Osteoblast (primary cell): ENCODE results near the gene IRAG1. TPM values are rescaled to one million over a fixed set of nuclear protein-coding genes. Genes with fewer than 3 reads are reported as not detected.

Experiments
- DNase-seq: peaks from one replicate; pipeline ENCODE4 v3.0.0; 2011; ENCODE audit warnings: low spot score, mixed read lengths; ENCODE audit not compliant: insufficient read length; ENCODE audit errors: missing footprints
- H2AFZ ChIP-seq: 2 replicates; pipeline ENCODE4 v1.6.0; 2011; ENCODE audit warnings: mild to moderate bottlenecking, low read length
- H3K27ac ChIP-seq: 2 replicates; pipeline ENCODE4 v1.5.1; 2011; ENCODE audit warnings: mild to moderate bottlenecking, low read depth, low read length, moderate library complexity
- H3K27me3 ChIP-seq: 2 replicates; pipeline ENCODE4 v1.6.0; 2012; ENCODE audit warnings: mild to moderate bottlenecking, control low read depth, inconsistent platforms, low read length, moderate library complexity; ENCODE audit not compliant: insufficient read depth
- H3K36me3 ChIP-seq: 2 replicates; pipeline ENCODE4 v1.5.1; 2011; ENCODE audit warnings: mild to moderate bottlenecking, low read length, control low read depth, moderate library complexity; ENCODE audit not compliant: insufficient read depth
- H3K4me1 ChIP-seq: 2 replicates; pipeline ENCODE4 v1.5.1; 2011; ENCODE audit warnings: mild to moderate bottlenecking, low read length, control low read depth, moderate library complexity; ENCODE audit not compliant: insufficient read depth
- H3K4me2 ChIP-seq: 2 replicates; pipeline ENCODE4 v1.6.0; 2011; ENCODE audit warnings: mild to moderate bottlenecking, low read length; ENCODE audit not compliant: insufficient read depth
- H3K4me3 ChIP-seq: fragments of 200-600 bp; sonication (generic); 3 replicates; pipeline ENCODE4 v1.5.1; 2012; ENCODE audit warnings: mild to moderate bottlenecking, low read length, inconsistent platforms; ENCODE audit not compliant: insufficient read depth
- H3K79me2 ChIP-seq: 2 replicates; pipeline ENCODE4 v1.6.0; 2012; ENCODE audit warnings: mild to moderate bottlenecking, low read length, control low read depth, inconsistent platforms; ENCODE audit not compliant: insufficient read depth
- H3K9me3 ChIP-seq: 2 replicates; pipeline ENCODE4 v1.5.1; 2011; ENCODE audit warnings: low read depth, low read length, control low read depth
- H4K20me1 ChIP-seq: 2 replicates; pipeline ENCODE4 v1.6.0; 2012; ENCODE audit warnings: mild to moderate bottlenecking, low read length, control low read depth; ENCODE audit not compliant: insufficient read depth
- total RNA-seq: library from RNA; depleted of rRNA; stranded (reverse); fragments of >200 nt; gene quantifications from 2 replicates; pipeline ENCODE4 v1.2.3, GENCODE V29; 2012
- TF ChIP-seq, protein P1 (sequence below): IDR thresholded peaks from 2 replicates; pipeline ENCODE4 v1.5.1; 2011; ENCODE audit warnings: mild to moderate bottlenecking, low read depth, low read length, moderate library complexity; ENCODE audit errors: extremely low read depth

IRAG1 gene
- total RNA-seq, 1 donor, result 4.3 TPM

- H3K4me2 ChIP-seq, result no peak overlapping the region
- no peaks in the 10 kb centered on the region for H3K9me3 ChIP-seq
- no peak overlapping the region for H3K27ac ChIP-seq
- H2AFZ ChIP-seq, result no peak overlapping the region
- H3K79me2 ChIP-seq, result no peaks in the 10 kb centered on the region
- H3K4me1 ChIP-seq, result peaks cover 13% of the 10 kb centered on the region
- H3K4me3 ChIP-seq, result no peak overlapping the region
- H3K36me3 ChIP-seq, result no peaks in the 10 kb centered on the region
- H3K27me3 ChIP-seq, result no peaks in the 10 kb centered on the region
- no peak for DNase-seq
- TF ChIP-seq, protein P1, sequence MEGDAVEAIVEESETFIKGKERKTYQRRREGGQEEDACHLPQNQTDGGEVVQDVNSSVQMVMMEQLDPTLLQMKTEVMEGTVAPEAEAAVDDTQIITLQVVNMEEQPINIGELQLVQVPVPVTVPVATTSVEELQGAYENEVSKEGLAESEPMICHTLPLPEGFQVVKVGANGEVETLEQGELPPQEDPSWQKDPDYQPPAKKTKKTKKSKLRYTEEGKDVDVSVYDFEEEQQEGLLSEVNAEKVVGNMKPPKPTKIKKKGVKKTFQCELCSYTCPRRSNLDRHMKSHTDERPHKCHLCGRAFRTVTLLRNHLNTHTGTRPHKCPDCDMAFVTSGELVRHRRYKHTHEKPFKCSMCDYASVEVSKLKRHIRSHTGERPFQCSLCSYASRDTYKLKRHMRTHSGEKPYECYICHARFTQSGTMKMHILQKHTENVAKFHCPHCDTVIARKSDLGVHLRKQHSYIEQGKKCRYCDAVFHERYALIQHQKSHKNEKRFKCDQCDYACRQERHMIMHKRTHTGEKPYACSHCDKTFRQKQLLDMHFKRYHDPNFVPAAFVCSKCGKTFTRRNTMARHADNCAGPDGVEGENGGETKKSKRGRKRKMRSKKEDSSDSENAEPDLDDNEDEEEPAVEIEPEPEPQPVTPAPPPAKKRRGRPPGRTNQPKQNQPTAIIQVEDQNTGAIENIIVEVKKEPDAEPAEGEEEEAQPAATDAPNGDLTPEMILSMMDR, result no peak
- no peaks in the 10 kb centered on the region for H4K20me1 ChIP-seq
Measured at GRCh38 chr11:10650166-10650565, 43.4 kb downstream of the IRAG1 start.

DNA sequence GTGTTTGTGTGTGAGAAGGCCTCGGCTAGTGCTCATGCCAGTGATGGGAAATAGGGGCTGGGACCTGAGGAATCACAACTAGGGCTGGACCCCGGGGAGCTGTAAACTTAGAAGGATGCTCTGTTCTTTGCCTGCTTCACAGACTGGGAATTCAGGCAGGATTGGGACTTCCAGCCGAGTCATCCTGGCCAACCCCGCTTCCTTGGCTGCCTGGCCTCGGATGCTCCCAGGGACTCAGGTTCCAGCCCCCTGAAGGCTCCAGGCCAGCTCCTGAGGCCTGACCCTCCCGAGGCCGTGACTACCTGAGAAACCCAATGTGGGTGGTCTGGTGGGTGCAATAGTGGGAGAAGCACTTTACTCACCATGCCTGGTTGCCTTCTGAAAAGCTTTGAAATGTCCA, 44.7 kb downstream of the IRAG1 start:
- Histone ChIP-seq H4K20me1 (no peaks in the 10 kb centered on the region), H2AFZ (no peak overlapping the region), H3K27ac (no peak overlapping the region), H3K4me2 (no peak overlapping the region), H3K4me3 (no peak overlapping the region), H3K4me1 (peaks cover 6% of the 10 kb centered on the region), H3K9me3 (no peaks in the 10 kb centered on the region), H3K27me3 (no peaks in the 10 kb centered on the region), H3K79me2 (no peaks in the 10 kb centered on the region), H3K36me3 (no peaks in the 10 kb centered on the region)
- TF ChIP-seq, protein P1, result no peak
- DNase-seq, result no peak

DNA sequence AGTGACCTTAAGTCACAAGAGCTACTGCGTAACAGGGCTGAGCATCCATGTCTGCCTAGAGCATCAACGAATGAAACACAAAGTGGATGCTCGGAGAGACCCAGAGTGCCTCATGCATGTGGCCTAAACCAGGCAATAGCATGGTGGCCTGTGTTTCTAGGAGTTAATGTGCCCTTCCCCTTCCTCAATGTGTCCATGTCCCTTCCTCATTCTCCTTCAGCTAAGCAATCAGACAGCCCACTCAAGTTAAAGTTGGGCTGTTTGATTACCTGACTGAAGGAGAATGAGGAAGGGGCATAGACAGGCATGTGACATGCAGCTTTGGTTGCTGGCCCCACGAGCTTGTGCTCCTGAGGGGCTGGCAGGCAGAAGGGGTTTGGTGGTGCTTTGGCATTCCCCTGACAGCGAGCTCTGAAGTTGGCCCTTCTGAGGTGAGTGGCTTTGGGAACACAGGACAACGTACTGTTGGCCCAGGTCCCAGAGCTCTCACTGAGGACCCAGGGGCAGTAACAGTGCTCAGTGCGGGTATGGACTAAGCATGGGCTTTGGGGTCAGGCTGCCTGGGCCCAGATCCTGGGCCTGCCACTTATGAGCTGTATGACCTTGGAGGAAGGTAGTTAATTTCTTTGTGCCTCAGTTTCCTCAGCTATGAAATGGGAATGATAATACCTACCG, 46.7 kb downstream of the IRAG1 start:
- Histone ChIP-seq H3K36me3 (no peaks in the 10 kb centered on the region), H3K4me1 (peaks cover 4% of the 10 kb centered on the region), H3K9me3 (no peaks in the 10 kb centered on the region), H2AFZ (no peak overlapping the region), H4K20me1 (no peaks in the 10 kb centered on the region), H3K4me3 (no peak overlapping the region), H3K4me2 (no peak overlapping the region), H3K79me2 (no peaks in the 10 kb centered on the region), H3K27ac (no peak overlapping the region), H3K27me3 (no peaks in the 10 kb centered on the region)
- TF ChIP-seq, protein P1, result no peak
- no peak for DNase-seq

GRCh38 chr11:10646005-10646404, 47.5 kb downstream of the IRAG1 start:
- H3K27ac ChIP-seq, result no peak overlapping the region
- H3K36me3 ChIP-seq, result no peaks in the 10 kb centered on the region
- no peaks in the 10 kb centered on the region for H3K27me3 ChIP-seq
- H3K79me2 ChIP-seq, result no peaks in the 10 kb centered on the region
- no peak overlapping the region for H3K4me2 ChIP-seq
- TF ChIP-seq, protein P1, result no peak
- H3K4me3 ChIP-seq, result no peak overlapping the region
- no peaks in the 10 kb centered on the region for H3K4me1 ChIP-seq
- H3K9me3 ChIP-seq, result no peaks in the 10 kb centered on the region
- H2AFZ ChIP-seq, result no peak overlapping the region
- H4K20me1 ChIP-seq, result no peaks in the 10 kb centered on the region
- no peak for DNase-seq
